ENCODE measurements around the gene C1QTNF3.
A peak's percentile ranks its signal among the peaks of the same experiment; 100 is the strongest.

Gene C1QTNF3

GRCh38 chr5:34017254-34017653 lies 25.8 kb downstream of the C1QTNF3 start:
- no peak for DNase-seq

GRCh38 chr5:34016750-34017149 lies 26.3 kb downstream of the C1QTNF3 start:
- no peak for DNase-seq

- DNase-seq = no peak
Measured at GRCh38 chr5:34016222-34016621, 26.8 kb downstream of the C1QTNF3 start.

- DNase-seq = no peak
Measured at GRCh38 chr5:34015120-34015822, 27.7 kb downstream of the C1QTNF3 start.

- DNase-seq = no peak
Measured at GRCh38 chr5:34014626-34015025, 28.4 kb downstream of the C1QTNF3 start.

- no peak for DNase-seq
Measured at GRCh38 chr5:34013547-34013946, 29.5 kb downstream of the C1QTNF3 start.

- no peak for DNase-seq
Measured at GRCh38 chr5:34012791-34013190, 30.2 kb downstream of the C1QTNF3 start.

- no peak for DNase-seq
Measured at GRCh38 chr5:34011536-34011935, 31.5 kb downstream of the C1QTNF3 start.

GRCh38 chr5:34010146-34010545 lies 32.9 kb downstream of the C1QTNF3 start:
- peak; percentile 17 for DNase-seq

GRCh38 chr5:34009610-34010009 lies 33.4 kb downstream of the C1QTNF3 start:
- no peak for DNase-seq

- DNase-seq = peak; percentile 44
Measured at GRCh38 chr5:34008802-34009201, 34.2 kb downstream of the C1QTNF3 start.

GRCh38 chr5:34007621-34008600 lies 35.1 kb downstream of the C1QTNF3 start, which contains the start of gene AMACR:
AMACR (minus strand) TSS chr5:34008050; CDS start chr5:34008019, 31 bp downstream.
- DNase-seq = peak; percentile 97

GRCh38 chr5:34007201-34007620 lies 35.8 kb downstream of the C1QTNF3 start:
- DNase-seq = peak; percentile 51

GRCh38 chr5:34005681-34006080 lies 37.3 kb downstream of the C1QTNF3 start:
- no peak for DNase-seq

- no peak for DNase-seq
Measured at GRCh38 chr5:34005211-34005610, 37.8 kb downstream of the C1QTNF3 start.

GRCh38 chr5:34003941-34004340 lies 39.1 kb downstream of the C1QTNF3 start:
- no peak for DNase-seq

- DNase-seq = no peak
Measured at GRCh38 chr5:34002629-34003328, 40.2 kb downstream of the C1QTNF3 start.

- DNase-seq = peak; percentile 98
Measured at GRCh38 chr5:34001241-34001841, 41.7 kb downstream of the C1QTNF3 start.

- DNase-seq = no peak
Measured at GRCh38 chr5:33999978-34000377, 43.0 kb downstream of the C1QTNF3 start.

GRCh38 chr5:33997331-33997983 lies 45.6 kb downstream of the C1QTNF3 start:
- peak; percentile 81 for DNase-seq

- DNase-seq = no peak
Measured at GRCh38 chr5:33995865-33996264, 47.1 kb downstream of the C1QTNF3 start.

- no peak for DNase-seq
Measured at GRCh38 chr5:33994845-33995244, 48.2 kb downstream of the C1QTNF3 start.

Data from NCI-H1092 treated with DMSO at 0.1 percent for 48 hours (cell line).